Measurements from ENCODE around the gene MOB2. TPM values are rescaled to one million over a fixed set of nuclear protein-coding genes. Genes with fewer than 3 reads are reported as not detected.

Gene MOB2
- total and polyA plus RNA-seq, 2 of the 13 experiments (the other 11 are each of a cell fraction or from before 2014, with no cell fraction given) = 21.8 to 27.7 TPM

- TF ChIP-seq GFI1 (CRISPR knock-in tag; IDR thresholded peaks at IDR 0.05; ENCODE audit: borderline replicate concordance) (no peak), FOXA1 (IDR thresholded peaks at IDR 0.05) (no peak), FOXA1 (CRISPR knock-in tag; IDR thresholded peaks at IDR 0.05) (no peak), ZNF776 (CRISPR knock-in tag; IDR thresholded peaks at IDR 0.05) (no peak), THAP7 (CRISPR knock-in tag; IDR thresholded peaks at IDR 0.05) (no peak), TRAFD1 (CRISPR knock-in tag; IDR thresholded peaks at IDR 0.05; ENCODE audit: borderline replicate concordance) (no peak), NFKB2 (CRISPR knock-in tag; IDR thresholded peaks at IDR 0.05; ENCODE audit: borderline replicate concordance) (no peak)
Measured at GRCh38 chr11:1518301-1518700, 31.7 kb upstream of the MOB2 start (continued).

GRCh38 chr11:1517117-1518005, 30.8 kb upstream of the MOB2 start:
- no peak overlapping the region for H3K9ac ChIP-seq (ENCODE audit: insufficient read depth, low read depth, low read length)
- POLR2A ChIA-PET = no interaction called here
- peaks cover 49% of the 10 kb centered on the region for H4K20me1 ChIP-seq (ENCODE audit: insufficient read depth, low read length)
- no peaks in the 10 kb centered on the region for H3K4me1 ChIP-seq (ENCODE audit: insufficient read depth, low read length)
- intact Hi-C loops (cut with micrococcal nuclease; ENCODE audit: unreplicated experiment) = no loop called here
- no peaks in the 10 kb centered on the region for H3K9me3 ChIP-seq (ENCODE audit: low read length)
- ATAC-seq (no peak), FAIRE-seq (no peak), DNase-seq (ENCODE audit: low spot score) (no peak)
- H2AFZ ChIP-seq (ENCODE audit: low read length) = no peak overlapping the region
- TF ChIP-seq ZNF34 (CRISPR knock-in tag; IDR thresholded peaks at IDR 0.05; ENCODE audit: borderline replicate concordance) (no peak), ZNF160 (CRISPR knock-in tag; IDR thresholded peaks at IDR 0.05) (no peak), ZNF792 (CRISPR knock-in tag; IDR thresholded peaks at IDR 0.05) (no peak)
- in situ Hi-C loops (cut with HindIII; ENCODE audit: extremely low pct_ligation_motif_present, low pct_unique_long_range_greater_than_20kb) = no loop called here
- no peak overlapping the region for H3K4me3 ChIP-seq (replicated peaks in 1 of 3; ENCODE audit: insufficient read depth in 1 of 3, low read depth in 2 of 3, low read length in 3 of 3)
- WGBS (ENCODE audit: low lambda C conversion rate) = 79% methylated on average over 27 of the region's 28 CpGs
- no peaks in the 10 kb centered on the region for H3K27me3 ChIP-seq (ENCODE audit: control insufficient read depth in 1 of 2, insufficient read depth in 2 of 2, low read length in 2 of 2)
- H3K27ac ChIP-seq (ENCODE audit: extremely low read length, insufficient read depth, low read length) = no peak overlapping the region
- CTCF ChIA-PET (ENCODE audit: low intra/inter-chr PET ratio, low total read pairs) = no interaction called here
- no peak overlapping the region for H3K4me2 ChIP-seq (ENCODE audit: low read depth, low read length)
- BruUV-seq (replicated peaks) = no TSS peak
- no peaks in the 10 kb centered on the region for H3K36me3 ChIP-seq (replicated peaks in 1 of 2; ENCODE audit: control insufficient read depth in 1 of 2, insufficient read depth in 2 of 2, low read length in 2 of 2)
- peaks cover 2% of the 10 kb centered on the region for H3K79me2 ChIP-seq (ENCODE audit: insufficient read depth, low read length)
